HFFc6 (cell line): ENCODE measurements around the gene SKA1. TPM values are rescaled to one million over a fixed set of nuclear protein-coding genes. Genes with fewer than 3 reads are reported as not detected.

Source experiments
- DNase-seq: peaks from one replicate; pipeline ENCODE4 v3.0.0-alpha.2; 2018
- H3K27ac Mint-ChIP-seq: 2 replicates; pipeline ENCODE4 v1.8.0; 2020; ENCODE audit warnings: mild to moderate bottlenecking, mixed read lengths
- H3K27me3 Mint-ChIP-seq: 2 replicates; pipeline ENCODE4 v1.8.0; 2021; ENCODE audit warnings: mild to moderate bottlenecking, moderate library complexity, mixed read lengths; ENCODE audit not compliant: insufficient read depth
- H3K36me3 Mint-ChIP-seq: 2 replicates; pipeline ENCODE4 v1.8.0; 2021; ENCODE audit warnings: low read depth, mixed read lengths
- H3K4me1 Mint-ChIP-seq: 2 replicates; pipeline ENCODE4 v1.8.0; 2020; ENCODE audit warnings: low read depth, mixed read lengths
- H3K4me3 Mint-ChIP-seq: 2 replicates; pipeline ENCODE4 v1.8.0; 2020; ENCODE audit warnings: mild to moderate bottlenecking, moderate library complexity, mixed read lengths
- H3K9me3 Mint-ChIP-seq: 2 replicates; pipeline ENCODE4 v1.8.0; 2020; ENCODE audit warnings: mild to moderate bottlenecking, mixed read lengths
- CTCF ChIP-seq: fragments of 200-600 bp; sonication (generic); IDR thresholded peaks from 2 replicates; pipeline ENCODE4 v1.5.0; 2021; ENCODE audit warnings: antibody characterized with exemption, mild to moderate bottlenecking
- total RNA-seq, 6 experiments: library from RNA; stranded (reverse); fragmentation: NEBNext Ultra II Directional; extraction: Animal tissue kit (Norgen Biotek cat#: 25700); gene quantifications; 2 replicates in 1 of 6; 3 replicates in 5 of 6; pipeline ENCODE4 v1.2.3, GENCODE V29; 2021

SKA1 gene
- total RNA-seq, 6 experiments from 2014 or later: 8.2 to 18.0 (median 15.7) TPM

DNA sequence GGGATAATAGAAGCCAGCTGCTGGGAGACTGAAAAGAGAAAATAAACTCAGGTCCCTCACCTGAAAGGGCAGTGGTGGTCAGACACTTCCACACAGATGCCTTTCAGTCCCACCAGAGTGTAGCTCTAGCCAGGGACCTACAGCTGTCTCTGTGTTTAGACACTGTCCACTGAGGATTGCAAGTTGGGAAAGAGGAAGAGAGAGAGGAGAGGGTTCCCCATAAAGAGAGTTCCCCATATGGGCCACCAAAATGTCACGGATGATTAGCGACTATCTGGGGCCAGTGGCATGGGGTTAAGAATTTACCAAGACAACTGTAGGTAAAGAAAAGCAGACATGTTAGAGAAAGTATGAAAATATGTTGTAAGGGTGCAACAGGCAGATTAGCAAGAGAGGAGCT, 36.7 kb upstream of the SKA1 start:
- Mint-ChIP-seq H3K27ac (no peak overlapping the region), H3K4me1 (no peaks in the 10 kb centered on the region), H3K4me3 (no peak overlapping the region), H3K9me3 (no peaks in the 10 kb centered on the region), H3K27me3 (peaks cover 12% of the 10 kb centered on the region; the same call in 1 of the 2 replicates), H3K36me3 (no peaks in the 10 kb centered on the region)
- no peak for DNase-seq
- TF ChIP-seq CTCF: no peak

DNA sequence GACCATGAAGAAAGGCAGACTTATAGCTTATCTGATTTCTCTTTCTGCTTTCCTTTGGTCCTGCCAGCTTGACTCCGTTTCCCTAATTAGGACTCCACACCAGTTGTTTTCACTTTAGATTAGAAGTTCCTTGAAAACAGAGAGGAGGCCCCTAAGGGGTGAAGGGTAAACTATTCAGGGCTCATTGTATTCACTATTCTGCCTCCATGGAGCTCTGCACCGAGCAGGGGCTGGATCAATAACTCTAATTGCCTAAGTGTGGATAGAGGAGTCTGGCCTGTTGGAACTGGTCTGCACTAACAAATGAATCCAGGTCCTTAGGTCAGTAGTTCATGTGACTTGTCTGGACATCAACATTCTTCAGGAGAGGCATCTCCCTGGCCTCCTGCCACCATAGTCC, 36.1 kb upstream of the SKA1 start:
- Mint-ChIP-seq H3K36me3 (no peaks in the 10 kb centered on the region), H3K9me3 (no peaks in the 10 kb centered on the region), H3K4me1 (no peaks in the 10 kb centered on the region), H3K27ac (no peak overlapping the region), H3K27me3 (peaks cover 12% of the 10 kb centered on the region; the same call in 1 of the 2 replicates), H3K4me3 (no peak overlapping the region)
- no peak for DNase-seq
- TF ChIP-seq CTCF: no peak

DNA sequence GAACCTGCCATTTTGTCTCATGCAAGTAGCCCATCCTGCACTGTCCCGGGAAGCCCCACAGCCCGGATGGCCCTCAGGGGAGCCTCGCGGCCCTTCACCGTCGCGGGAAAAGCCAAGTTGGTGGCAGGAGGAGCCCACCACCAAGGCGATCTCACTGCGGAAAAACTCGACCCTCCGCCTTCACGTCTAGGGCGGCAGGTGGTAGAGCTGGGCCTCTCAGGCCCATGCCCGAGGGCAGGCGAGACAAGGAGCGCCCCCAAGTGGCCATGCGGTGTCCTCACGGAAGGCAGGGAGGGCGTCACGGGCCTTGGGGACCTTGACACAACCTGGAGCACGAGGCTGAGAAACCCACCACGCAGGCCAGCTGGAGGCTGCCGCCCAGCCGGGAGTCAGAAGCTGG, 34.8 kb upstream of the SKA1 start:
- Mint-ChIP-seq H3K27me3 (peaks cover 10% of the 10 kb centered on the region; the same call in 1 of the 2 replicates), H3K9me3 (no peaks in the 10 kb centered on the region), H3K4me1 (no peaks in the 10 kb centered on the region), H3K36me3 (no peaks in the 10 kb centered on the region), H3K4me3 (no peak overlapping the region), H3K27ac (no peak overlapping the region)
- DNase-seq: no peak
- TF ChIP-seq CTCF: peak; percentile 20; the same call in 1 of the 2 replicates

DNA sequence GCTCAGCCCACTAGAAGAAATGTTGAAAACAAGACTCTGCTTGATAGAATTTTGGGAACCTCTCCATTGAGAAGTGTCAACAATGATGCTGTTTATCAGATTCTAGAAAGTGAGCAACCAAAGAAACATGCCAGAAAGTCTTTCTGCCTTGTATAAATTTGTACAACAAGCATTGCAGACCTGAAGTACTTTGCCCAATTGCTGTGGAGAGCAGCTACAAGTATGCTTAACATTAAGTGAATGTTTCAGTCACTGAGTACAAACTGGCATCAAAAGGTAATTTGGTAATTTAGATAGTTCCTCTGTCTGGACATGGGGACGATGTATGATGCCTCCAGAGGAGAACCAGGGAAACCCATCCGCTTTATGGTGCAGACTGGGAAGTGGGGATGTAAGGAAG, 33.4 kb upstream of the SKA1 start:
- no peak overlapping the region for H3K27ac Mint-ChIP-seq
- H3K36me3 Mint-ChIP-seq: no peaks in the 10 kb centered on the region
- H3K4me1 Mint-ChIP-seq: no peaks in the 10 kb centered on the region
- H3K27me3 Mint-ChIP-seq: peaks cover 6% of the 10 kb centered on the region; the same call in 1 of the 2 replicates
- H3K9me3 Mint-ChIP-seq: no peaks in the 10 kb centered on the region
- TF ChIP-seq CTCF: no peak
- no peak for DNase-seq
- H3K4me3 Mint-ChIP-seq: no peak overlapping the region

GRCh38 chr18:50350699-50351098, 24.1 kb upstream of the SKA1 start:
- H3K9me3 Mint-ChIP-seq: no peaks in the 10 kb centered on the region
- H3K36me3 Mint-ChIP-seq: no peaks in the 10 kb centered on the region
- no peaks in the 10 kb centered on the region; the same call in 1 of the 2 replicates for H3K4me1 Mint-ChIP-seq
- H3K27me3 Mint-ChIP-seq: peaks cover 3% of the 10 kb centered on the region
- no peak for TF ChIP-seq CTCF
- H3K4me3 Mint-ChIP-seq: no peak overlapping the region
- no peak overlapping the region for H3K27ac Mint-ChIP-seq
- DNase-seq: no peak
